Smooth muscle cell (in vitro differentiated cells): ENCODE measurements around the gene CCDC60. TPM values are rescaled to one million over a fixed set of nuclear protein-coding genes. Genes with fewer than 3 reads are reported as not detected.

Experiments used
- DNase-seq: peaks from one replicate; lab custom pipeline; 2025; ENCODE audit not compliant: unreplicated experiment; lab: John Stamatoyannopoulos, UW
- H2AFZ ChIP-seq: fragments of 200-600 bp; sonication (generic); 2 replicates; pipeline ENCODE4 v1.6.0; 2016; ENCODE audit warnings: antibody characterized with exemption, low read depth, mild to moderate bottlenecking
- H3F3A ChIP-seq: fragments of 200-600 bp; sonication (generic); 2 replicates; pipeline ENCODE4 v1.6.0; 2017; ENCODE audit warnings: antibody characterized with exemption, low read depth
- H3K27ac ChIP-seq: fragments of 200-600 bp; sonication (generic); 2 replicates; pipeline ENCODE4 v1.5.1; 2016; ENCODE audit warnings: low read depth, mild to moderate bottlenecking
- H3K27me3 ChIP-seq: fragments of 200-600 bp; sonication (generic); 2 replicates; pipeline ENCODE4 v1.6.1; 2016; ENCODE audit warnings: low read depth, mild to moderate bottlenecking
- H3K36me3 ChIP-seq: fragments of 200-600 bp; sonication (generic); 2 replicates; pipeline ENCODE4 v1.5.1; 2016; ENCODE audit warnings: low read depth
- H3K4me1 ChIP-seq: fragments of 200-600 bp; sonication (generic); 2 replicates; pipeline ENCODE4 v1.5.1; 2016; ENCODE audit warnings: low read depth
- H3K4me2 ChIP-seq: fragments of 200-600 bp; sonication (generic); 2 replicates; pipeline ENCODE4 v1.6.0; 2016; ENCODE audit warnings: mild to moderate bottlenecking
- H3K4me3 ChIP-seq: fragments of 200-600 bp; sonication (generic); 2 replicates; pipeline ENCODE4 v1.5.1; 2016; ENCODE audit warnings: mild to moderate bottlenecking
- H3K79me2 ChIP-seq: fragments of 200-600 bp; sonication (generic); 2 replicates; pipeline ENCODE4 v1.6.0; 2016; ENCODE audit warnings: low read depth, mild to moderate bottlenecking
- H3K9ac ChIP-seq: fragments of 200-600 bp; sonication (generic); 2 replicates; pipeline ENCODE4 v1.6.0; 2016; ENCODE audit warnings: low read depth
- H3K9me3 ChIP-seq: fragments of 200-600 bp; sonication (generic); replicated peaks from 2 replicates; pipeline ENCODE4 v1.5.1; 2016; ENCODE audit warnings: low read depth
- H4K20me1 ChIP-seq: fragments of 200-600 bp; sonication (generic); 2 replicates; pipeline ENCODE4 v1.6.0; 2016; ENCODE audit warnings: low read depth
- WGBS: methylation state at CpG from one replicate; pipeline ENCODE4 v1.1.7; 2016; ENCODE audit warnings: low lambda C conversion rate; 5-methylcytosine and 5-hydroxymethylcytosine counted together
- polyA plus RNA-seq: library from polyadenylated mRNA; unstranded; fragments of >200 nt; fragmentation: Nextera tagmentation; extraction: Ambion mirVana; gene quantifications from 2 replicates; pipeline ENCODE4 v1.2.1, GENCODE V29; 2016
- total RNA-seq: library from RNA; depleted of rRNA; stranded (reverse); fragments of >200 nt; gene quantifications from 2 replicates; pipeline ENCODE4 v1.2.3, GENCODE V29; 2014
- TF ChIP-seq, protein P1 (sequence below): fragments of 200-600 bp; sonication (generic); IDR thresholded peaks from 2 replicates; pipeline ENCODE4 v1.5.1; 2017; ENCODE audit warnings: borderline replicate concordance, mild to moderate bottlenecking, antibody characterized with exemption; ENCODE audit not compliant: insufficient read depth, poor library complexity, severe bottlenecking

Gene CCDC60
- total and polyA plus RNA-seq, 2 experiments from 2014 or later = not detected

DNA sequence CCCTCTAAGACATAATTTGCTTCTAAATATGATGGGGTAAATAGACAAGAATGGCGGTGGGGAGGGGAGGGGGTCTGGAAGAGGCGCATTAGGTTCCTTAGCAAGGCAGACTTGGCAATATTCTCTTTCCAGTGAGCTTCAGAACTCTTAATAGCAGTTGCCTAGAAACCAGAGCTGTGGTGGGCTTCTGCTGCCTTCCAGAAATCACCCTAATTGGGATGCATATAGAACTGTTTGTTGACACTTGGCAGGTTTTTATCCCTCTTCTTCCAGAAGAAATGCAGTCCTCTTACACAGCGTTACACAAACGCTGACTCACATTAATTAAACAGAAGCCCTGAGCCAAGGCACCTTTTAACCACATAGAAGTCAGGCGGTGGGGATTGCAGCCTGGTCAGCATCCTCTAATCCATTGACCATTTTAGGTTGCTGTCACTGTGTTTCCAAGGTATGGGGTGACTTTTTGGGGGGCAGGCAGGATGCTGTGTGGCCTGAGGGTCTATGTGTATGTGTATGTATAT is 114.1 kb downstream of the CCDC60 start:
- Histone ChIP-seq H3K79me2 (no peaks in the 10 kb centered on the region), H3K9ac (no peak overlapping the region), H3K4me2 (no peak overlapping the region), H3K4me3 (no peak overlapping the region), H3F3A (peaks cover 4% of the 10 kb centered on the region), H3K36me3 (no peaks in the 10 kb centered on the region), H3K9me3 (no peaks in the 10 kb centered on the region), H2AFZ (no peak overlapping the region), H4K20me1 (no peaks in the 10 kb centered on the region), H3K4me1 (no peaks in the 10 kb centered on the region), H3K27ac (no peak overlapping the region), H3K27me3 (peaks cover 2% of the 10 kb centered on the region)
- 48% methylated on average over 5 of the region's 5 CpGs for WGBS
- DNase-seq = no peak
- TF ChIP-seq, protein P1, sequence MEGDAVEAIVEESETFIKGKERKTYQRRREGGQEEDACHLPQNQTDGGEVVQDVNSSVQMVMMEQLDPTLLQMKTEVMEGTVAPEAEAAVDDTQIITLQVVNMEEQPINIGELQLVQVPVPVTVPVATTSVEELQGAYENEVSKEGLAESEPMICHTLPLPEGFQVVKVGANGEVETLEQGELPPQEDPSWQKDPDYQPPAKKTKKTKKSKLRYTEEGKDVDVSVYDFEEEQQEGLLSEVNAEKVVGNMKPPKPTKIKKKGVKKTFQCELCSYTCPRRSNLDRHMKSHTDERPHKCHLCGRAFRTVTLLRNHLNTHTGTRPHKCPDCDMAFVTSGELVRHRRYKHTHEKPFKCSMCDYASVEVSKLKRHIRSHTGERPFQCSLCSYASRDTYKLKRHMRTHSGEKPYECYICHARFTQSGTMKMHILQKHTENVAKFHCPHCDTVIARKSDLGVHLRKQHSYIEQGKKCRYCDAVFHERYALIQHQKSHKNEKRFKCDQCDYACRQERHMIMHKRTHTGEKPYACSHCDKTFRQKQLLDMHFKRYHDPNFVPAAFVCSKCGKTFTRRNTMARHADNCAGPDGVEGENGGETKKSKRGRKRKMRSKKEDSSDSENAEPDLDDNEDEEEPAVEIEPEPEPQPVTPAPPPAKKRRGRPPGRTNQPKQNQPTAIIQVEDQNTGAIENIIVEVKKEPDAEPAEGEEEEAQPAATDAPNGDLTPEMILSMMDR = no peak

DNA sequence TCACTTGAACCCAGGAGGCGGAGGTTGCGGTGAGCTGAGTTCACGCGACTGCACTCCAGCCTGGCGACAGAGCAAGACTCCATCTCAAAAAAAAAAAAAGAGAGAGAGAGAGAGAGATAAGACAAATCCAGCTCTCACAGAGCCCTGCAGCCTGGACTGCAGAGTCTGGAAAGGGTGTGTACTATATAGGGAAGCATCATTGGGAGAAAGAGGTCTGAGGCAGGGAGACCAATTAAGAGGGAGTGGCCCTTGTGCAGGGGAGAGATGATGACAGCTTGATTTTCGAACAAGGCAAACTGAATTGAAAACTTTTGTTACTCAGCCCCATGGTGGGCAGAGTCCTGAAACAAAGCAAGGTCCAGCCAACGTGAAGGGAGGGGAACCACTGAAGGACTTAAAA is 116.2 kb downstream of the CCDC60 start:
- Histone ChIP-seq H4K20me1 (no peaks in the 10 kb centered on the region), H2AFZ (no peak overlapping the region), H3K27ac (no peak overlapping the region), H3K4me1 (no peaks in the 10 kb centered on the region), H3K4me2 (no peak overlapping the region), H3K9ac (no peak overlapping the region), H3K36me3 (no peaks in the 10 kb centered on the region), H3F3A (peaks cover 4% of the 10 kb centered on the region), H3K79me2 (no peaks in the 10 kb centered on the region), H3K9me3 (no peaks in the 10 kb centered on the region), H3K4me3 (no peak overlapping the region), H3K27me3 (peaks cover 6% of the 10 kb centered on the region)
- DNase-seq = no peak
- TF ChIP-seq, protein P1 = no peak
- 72% methylated on average over 7 of the region's 7 CpGs for WGBS

DNA sequence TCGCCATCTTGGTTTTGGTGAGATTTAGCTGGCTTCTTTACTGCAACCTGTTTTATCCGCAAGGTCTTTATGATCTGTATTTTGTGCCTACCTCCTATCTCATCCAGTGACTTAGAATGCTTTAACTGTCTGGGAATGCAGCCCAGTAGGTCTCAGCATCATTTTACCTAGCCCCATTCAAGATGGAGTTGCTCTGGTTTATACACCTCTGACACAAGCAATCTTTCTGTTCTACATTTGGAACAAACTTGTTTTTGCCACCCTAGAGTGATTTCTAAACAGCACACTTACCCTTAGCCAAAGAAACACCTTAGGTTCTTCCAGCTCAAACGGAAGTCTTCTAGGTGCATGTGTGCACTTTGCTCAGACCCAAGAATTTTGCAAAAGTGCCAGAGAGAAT is 122.3 kb downstream of the CCDC60 start:
- Histone ChIP-seq H3K36me3 (no peaks in the 10 kb centered on the region), H3K27ac (no peak overlapping the region), H3K79me2 (no peaks in the 10 kb centered on the region), H3F3A (no peaks in the 10 kb centered on the region), H3K4me2 (no peak overlapping the region), H2AFZ (no peak overlapping the region), H3K27me3 (peaks cover 6% of the 10 kb centered on the region), H3K4me1 (no peaks in the 10 kb centered on the region), H3K4me3 (no peak overlapping the region), H3K9ac (no peak overlapping the region), H4K20me1 (no peaks in the 10 kb centered on the region), H3K9me3 (no peaks in the 10 kb centered on the region)
- TF ChIP-seq, protein P1 = no peak
- no peak for DNase-seq
- whole genome bisulfite sequencing = 88% methylated on average over 3 of the region's 3 CpGs

DNA sequence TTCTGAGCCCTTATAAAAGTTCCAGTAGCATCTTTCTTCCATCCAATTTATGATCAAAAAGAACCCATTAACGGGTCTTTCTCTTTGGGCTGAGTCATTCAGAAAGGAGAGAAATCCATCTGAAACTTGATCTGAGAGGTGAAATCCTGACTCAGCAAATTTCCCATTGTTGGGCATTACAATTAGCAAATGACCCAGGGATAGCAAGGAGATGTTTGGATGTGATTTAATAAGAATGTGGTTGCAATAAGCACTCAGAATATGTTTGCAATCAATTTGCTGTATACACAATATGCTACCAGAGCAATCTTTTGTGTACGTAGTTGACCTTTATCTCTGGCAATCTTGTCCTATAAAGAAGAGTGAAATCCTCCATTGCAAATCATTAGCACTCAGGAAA is 122.7 kb downstream of the CCDC60 start:
- Histone ChIP-seq H3K27ac (no peak overlapping the region), H3K4me2 (no peak overlapping the region), H3K79me2 (no peaks in the 10 kb centered on the region), H3K9me3 (no peaks in the 10 kb centered on the region), H3K4me1 (no peaks in the 10 kb centered on the region), H3K36me3 (no peaks in the 10 kb centered on the region), H4K20me1 (no peaks in the 10 kb centered on the region), H3K27me3 (peaks cover 6% of the 10 kb centered on the region), H2AFZ (no peak overlapping the region), H3F3A (no peaks in the 10 kb centered on the region), H3K9ac (no peak overlapping the region), H3K4me3 (no peak overlapping the region)
- TF ChIP-seq, protein P1 = no peak
- no peak for DNase-seq
- WGBS = 63% methylated on average over 2 of the region's 2 CpGs
